RCC 7860 (cell line): ENCODE measurements around the gene RRP9.
"Not testable (repeated sequence)": the region's sequence is repeated elsewhere in the genome, so short reads cannot be mapped to it uniquely, and the experiment has no call there.

ENCODE experiments used
- DNase-seq: peaks from one replicate; pipeline ENCODE4 v3.0.0-alpha.2; 2015; ENCODE audit warnings: low spot score
- FAIRE-seq: peaks from 2 replicates; lab custom pipeline; 2012; peaks lifted over from hg19 to GRCh38; lab: Jason Lieb, UNC

The RRP9 gene

DNA sequence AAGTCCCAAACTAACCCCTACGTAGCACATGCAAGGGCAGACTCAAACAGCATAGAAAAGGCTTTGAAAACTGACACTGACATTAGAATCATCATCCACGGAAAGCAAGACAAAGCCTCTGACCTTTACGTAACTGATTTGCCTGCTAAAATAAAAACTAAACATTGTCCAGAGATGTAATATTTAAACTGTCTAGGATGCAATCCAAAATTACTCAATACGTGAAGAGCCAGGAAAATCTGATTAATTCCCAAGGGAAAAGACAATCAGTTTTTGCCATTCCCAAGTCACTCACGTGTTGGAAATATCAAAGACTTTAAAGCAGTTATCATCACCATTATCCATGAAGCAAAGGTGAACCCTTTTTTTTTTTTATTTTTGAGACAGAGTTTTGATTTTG is 25.3 kb downstream of the RRP9 start:
- DNase-seq (no peak), FAIRE-seq (no peak)

- FAIRE-seq: no peak
Observed at GRCh38 chr3:51908026-51908425, 33.7 kb downstream of the RRP9 start.

GRCh38 chr3:51904034-51904823 is 37.5 kb downstream of the RRP9 start:
- FAIRE-seq (no peak), DNase-seq (no peak)

More at GRCh38 chr3:51908026-51908425, 33.7 kb downstream of the RRP9 start:
- DNase-seq: no peak

DNA sequence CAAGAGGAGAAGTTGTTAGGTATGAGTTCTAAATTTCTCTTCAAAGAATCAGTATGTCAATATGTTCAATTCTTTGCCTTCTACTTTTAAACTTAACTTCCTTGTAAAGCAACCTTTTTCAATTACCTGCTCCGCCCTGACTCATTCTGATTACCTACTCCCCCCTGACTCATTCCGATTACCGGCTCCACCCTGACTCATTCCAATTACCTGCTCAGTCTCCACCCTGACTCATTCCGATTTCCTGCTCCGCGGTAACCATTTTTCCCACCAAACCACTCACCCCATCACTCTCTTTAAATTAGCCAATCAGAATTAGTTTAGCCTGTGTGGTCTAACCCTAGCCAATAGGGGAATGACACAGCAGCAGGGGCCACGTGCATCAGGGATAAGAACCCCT is 39.3 kb downstream of the RRP9 start:
- peak; percentile 79 for FAIRE-seq
- peak; percentile 63 for DNase-seq

DNA sequence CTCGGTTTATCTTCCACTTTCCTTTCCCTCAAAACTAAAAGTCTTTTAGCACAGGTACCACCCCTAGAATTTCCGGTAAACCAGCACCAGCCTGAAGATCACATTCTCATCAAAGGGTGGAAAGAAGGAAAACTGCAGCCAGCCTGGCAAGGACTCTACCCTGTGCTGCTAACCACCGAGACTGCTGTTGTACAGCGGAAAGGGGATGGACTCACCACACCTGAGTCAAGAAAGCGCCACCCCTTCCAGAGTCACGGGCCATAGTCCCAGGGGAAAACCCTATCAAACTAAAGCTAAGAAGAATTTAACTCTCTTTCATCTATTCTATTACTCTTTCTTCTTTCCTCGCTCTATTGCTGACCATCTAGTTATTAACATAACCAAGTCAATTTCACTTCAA is 41.7 kb downstream of the RRP9 start:
- not testable (repeated sequence) for DNase-seq, FAIRE-seq

DNA sequence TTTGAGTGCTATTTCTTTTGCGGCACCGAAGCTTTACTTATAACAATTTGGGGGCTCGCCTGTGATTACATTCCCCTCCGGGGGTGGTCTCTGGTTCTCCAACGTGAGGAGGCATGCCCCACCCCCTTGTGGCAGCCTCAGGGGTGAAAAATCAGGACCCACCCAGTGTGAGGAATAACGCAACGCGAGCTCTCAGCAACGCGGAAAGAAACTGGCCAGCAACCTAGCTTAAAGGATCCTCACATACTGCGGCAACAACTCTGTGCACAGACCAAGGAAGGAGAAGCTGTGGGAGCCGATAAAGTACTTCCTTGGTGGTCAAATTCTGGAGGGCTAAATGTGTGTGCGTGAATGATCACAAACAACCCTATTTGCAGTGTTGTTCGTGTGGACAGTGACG is 44.3 kb downstream of the RRP9 start:
- DNase-seq (no peak), FAIRE-seq (no peak)

- DNase-seq (no peak), FAIRE-seq (no peak)
Observed at GRCh38 chr3:51896607-51897305, 44.9 kb downstream of the RRP9 start.

DNA sequence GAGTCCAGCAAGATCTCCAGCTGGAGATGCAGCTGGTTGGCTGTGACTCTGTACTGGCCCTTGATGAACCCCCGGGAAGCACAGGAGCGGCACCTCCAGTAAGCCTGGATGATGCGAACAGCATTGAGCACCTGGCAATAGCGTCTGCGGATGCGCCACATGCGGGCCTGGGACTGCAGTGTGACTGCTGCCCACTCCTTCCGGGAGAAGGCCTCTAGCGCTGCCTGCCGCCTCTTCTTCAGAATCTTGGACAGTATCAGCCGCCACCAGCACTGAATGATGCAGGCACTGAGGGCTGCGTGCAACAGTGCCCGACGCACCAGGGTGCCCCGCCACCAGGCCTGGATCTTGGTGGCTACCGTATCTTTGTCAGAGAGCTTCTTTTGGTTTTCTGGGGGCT is 46.8 kb downstream of the RRP9 start:
- DNase-seq: no peak
- FAIRE-seq: no peak

GRCh38 chr3:51894391-51894790 is 47.3 kb downstream of the RRP9 start:
- DNase-seq (no peak), FAIRE-seq (no peak)

DNA sequence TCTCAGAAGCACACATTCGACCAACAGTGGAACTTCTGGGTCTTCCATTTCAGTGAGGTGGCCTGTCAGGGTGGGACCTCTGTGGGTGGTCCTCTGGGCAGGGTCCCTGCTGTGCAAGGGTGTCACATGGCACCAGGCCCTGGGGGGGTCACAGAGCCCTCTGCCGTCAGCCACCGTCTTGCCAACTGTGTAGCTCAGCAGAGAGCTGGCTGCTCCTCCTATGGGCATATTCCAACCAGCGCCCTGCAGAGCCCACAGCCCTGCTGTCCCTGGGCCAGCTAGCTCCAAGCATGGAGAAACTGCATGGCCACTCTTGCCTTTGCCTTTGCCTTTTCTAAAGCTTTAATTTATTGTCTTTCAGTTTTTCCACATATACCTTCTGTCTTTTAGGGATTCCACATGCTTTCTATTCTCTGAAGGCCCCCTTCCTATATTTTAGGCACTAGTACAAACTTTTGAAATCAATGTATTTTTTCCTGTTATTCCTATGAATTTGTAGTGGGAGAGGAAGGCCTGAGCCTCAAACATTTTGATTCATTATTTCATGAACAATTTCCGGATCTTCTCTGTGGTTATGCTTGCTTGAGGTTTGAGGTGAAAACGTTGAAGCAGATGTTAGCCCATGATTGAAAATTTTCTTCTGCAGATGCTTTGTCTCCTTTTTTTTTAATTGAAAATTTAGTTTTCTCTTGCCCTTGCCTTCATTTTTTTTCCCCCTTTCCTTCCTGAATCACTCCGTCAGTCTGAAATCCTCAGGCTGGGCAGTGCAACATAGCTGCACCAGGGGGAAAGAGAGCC is 50.3 kb downstream of the RRP9 start:
- DNase-seq (no peak), FAIRE-seq (no peak)

DNA sequence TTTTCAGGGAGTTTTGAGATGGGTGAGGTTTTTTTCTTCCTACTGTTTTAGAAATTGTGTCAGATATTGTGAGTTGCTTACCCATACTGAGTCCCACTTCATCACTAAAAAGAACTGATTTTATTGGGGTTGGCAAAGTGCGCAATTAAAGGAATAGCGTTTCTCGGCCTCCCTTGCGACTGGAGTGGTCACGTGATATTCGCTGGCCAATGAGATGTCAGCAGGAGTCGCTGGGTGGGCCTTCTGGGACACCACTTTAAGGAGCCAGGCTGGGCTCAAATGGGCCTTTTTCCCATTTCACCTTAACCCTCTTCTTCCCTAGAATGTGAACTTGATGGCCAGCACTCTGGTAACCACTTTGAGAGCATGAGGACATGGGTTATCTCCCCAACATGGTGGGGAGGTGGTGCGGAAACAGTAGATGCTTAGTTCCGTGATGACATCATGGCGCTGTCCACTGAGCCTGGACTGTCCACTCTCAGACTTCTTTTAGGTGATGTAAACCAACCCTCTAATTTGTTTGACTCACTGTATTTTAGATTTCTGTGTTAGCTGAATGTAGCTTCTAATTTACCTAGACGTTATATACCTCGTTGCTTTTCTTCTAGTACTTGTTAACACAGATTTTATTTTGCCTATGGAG is 53.1 kb downstream of the RRP9 start:
- DNase-seq: no peak
- no peak for FAIRE-seq

GRCh38 chr3:51887620-51888019 is 54.1 kb downstream of the RRP9 start:
- no peak for FAIRE-seq
- DNase-seq: no peak

DNA sequence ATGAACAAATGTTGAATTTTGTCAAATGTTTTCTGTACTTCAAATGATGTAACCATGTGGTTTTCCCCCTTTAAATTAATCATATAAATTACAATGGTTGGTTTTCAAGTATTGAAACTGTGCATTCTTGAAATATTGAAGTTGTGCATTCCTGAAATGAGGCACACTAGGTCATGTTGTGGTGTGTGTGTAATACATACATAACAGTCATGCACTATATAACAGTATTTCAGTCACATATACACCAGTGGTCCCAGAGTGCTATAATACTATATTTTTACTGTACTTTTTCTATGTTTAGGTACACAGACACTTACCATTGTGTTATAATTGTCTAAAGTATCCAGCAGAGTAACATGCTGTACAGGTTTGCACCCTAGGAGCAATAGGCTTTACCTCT is 55.3 kb downstream of the RRP9 start:
- FAIRE-seq: no peak

More for the DNA sequence above, 55.3 kb downstream of the RRP9 start:
- no peak for DNase-seq
